Jurkat, Clone E6-1 (cell line): ENCODE measurements around the gene CTIF.

ENCODE experiments used
- DNase-seq: peaks from one replicate; pipeline ENCODE4 v3.0.0-alpha.2; 2011; ENCODE audit warnings: low read depth, low spot score
- H3K4me3 ChIP-seq: 2 replicates; pipeline ENCODE4 v1.5.1; 2011; ENCODE audit warnings: mild to moderate bottlenecking, low read length, control low read depth, moderate library complexity

CTIF gene

DNA sequence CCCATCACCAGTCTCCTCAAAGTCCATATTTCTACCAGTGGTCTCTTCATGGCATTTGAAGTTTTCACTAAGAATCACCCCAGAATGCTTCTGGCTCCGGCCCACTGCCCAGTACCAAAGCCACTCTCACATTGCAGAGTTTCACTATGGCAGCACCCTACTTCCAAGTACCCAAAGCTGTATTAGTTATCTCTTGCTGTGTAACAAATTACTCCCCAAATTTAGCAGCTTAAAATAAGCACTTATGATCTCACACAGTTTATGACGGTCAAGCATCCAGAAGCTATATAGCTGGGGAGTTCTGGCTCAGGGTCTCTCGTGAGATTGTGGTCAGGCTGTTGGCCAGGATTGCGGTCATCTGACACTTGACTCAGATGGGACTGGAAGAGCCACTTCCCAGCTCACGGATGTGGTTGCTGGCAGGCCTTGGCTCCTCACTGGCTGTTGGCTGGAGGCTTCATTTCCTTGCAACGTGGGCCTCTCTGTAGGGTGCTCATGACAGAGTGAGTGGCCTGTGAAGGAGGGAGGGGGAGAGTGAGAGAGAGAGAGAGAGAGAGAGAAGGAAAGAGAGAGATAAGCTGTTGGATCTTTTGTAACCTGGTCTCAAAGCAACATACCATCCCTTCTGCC is 189.5 kb downstream of the CTIF start:
- DNase-seq = no peak
- H3K4me3 ChIP-seq = no peak overlapping the region

DNA sequence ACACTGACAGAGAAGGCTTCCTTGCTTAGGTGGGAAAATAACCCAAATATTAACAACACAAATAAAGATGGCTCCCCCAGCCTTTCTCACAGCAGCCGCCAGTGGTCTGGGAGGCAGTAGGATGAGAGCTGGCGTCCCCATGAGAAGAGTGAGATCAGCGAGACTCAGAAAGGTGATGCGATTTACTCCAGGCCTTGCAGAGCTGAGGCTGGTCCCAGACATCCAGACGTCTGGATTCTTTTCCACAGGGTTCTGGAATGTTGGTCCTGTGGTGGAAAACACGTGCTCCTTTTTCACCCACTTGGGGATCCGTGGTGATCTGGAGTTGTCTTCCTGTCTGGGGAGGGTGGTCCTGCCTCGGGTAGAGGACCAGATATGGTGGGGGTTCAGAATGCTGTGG is 190.6 kb downstream of the CTIF start:
- no peak for DNase-seq

DNA sequence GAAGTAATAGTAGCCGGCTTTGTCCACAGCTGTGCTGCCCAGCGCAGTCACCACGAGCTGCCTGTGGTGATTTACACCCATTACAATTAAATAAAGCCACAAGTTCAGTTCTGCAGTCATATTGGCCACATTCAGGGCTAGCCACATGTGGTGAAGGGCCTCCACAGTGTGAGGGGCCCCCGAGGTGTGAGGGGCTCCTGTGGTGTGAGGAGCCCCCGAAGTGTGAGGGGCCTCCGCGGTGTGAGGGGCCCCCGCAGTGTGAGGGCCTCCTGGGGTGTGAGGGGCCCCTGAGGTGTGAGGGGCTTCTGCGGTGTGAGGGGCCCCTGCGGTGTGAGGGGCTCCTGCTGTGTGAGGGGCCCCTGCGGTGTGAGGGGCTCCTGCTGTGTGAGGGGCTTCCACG is 191.2 kb downstream of the CTIF start:
- no peak for DNase-seq
- H3K4me3 ChIP-seq = no peak overlapping the region

More for the DNA sequence above, 190.6 kb downstream of the CTIF start:
- H3K4me3 ChIP-seq = no peak overlapping the region

DNA sequence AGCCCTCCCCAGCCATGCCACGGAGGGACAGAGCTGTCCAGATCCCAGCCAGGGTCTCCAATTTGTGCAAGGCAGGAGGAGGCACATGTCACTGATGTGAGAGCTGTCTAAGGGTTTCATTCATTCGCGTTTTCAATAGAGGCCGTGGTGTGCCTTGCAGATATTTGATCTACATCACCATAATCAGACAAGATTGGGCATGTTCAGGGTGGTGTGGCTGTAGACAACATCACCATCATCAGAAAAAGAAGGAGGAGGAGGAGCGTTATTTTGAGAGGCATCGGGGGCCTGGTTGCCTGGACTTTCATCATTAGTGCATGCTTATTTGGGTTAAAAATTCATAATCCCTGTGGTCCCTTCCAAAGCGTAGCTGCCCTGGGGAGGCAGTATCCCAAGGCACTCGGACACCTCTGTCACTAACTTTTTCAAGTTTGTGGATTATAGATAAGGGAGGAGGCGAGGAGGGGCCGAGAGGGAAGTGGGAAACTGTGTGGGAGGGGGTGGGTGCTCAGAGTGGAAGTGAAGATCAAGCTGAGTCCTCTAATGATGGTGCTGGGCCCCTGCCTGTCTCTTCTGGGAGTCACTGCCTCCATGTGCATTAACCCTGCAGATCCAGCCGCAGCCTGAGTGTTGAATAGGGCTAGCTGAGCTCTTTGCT is 194.1 kb downstream of the CTIF start:
- DNase-seq = no peak

DNA sequence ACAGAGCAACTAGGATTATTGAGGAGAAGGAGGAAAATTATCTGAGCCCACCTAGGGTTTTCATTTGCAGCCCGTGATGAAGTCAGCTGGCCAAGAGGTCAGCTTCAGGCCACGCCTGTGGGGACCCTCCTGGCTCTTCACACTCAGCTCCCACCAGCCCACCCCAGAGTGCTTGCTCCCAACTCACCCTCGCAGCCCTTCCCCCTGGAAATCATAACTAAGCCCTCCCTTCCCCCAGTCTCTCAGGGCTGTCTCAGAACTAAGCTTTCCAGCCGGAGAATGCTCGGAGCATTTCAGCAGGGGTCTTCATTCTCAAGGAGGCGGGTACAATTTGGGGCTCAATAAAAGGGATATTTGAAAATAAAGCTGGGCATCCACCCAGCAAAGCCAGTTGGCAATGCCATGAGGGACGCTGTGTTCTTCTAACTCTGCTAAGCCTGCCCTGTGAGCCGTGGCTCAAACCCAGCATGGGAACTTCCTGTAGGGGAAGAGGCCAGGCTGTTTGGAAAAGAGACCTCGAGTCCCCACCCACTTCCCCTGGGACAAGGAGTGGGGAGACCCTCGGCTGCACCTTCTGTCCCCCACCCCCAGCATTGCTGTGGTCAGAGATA is 194.9 kb downstream of the CTIF start:
- no peak overlapping the region for H3K4me3 ChIP-seq
- DNase-seq = no peak

More for the DNA sequence above, 194.1 kb downstream of the CTIF start:
- H3K4me3 ChIP-seq = no peak overlapping the region

DNA sequence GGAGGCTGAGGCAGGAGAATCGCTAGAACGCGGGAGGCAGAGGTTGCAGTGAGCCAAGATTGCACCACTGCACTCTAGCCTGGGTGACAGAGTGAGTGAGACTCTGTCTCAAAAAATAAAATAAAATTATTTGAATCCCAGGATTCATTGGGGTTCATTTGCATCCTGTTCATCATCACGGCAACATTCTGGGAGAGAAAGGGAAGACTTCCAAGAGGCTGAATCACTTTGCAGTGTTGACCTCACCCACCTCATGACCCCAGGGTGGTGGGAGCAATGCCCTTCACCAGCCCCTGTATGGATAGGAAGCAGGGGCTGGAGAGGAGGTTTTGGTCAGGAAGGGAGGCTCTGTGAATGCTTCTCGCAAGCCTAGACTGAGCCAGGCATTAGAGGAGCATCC is 195.6 kb downstream of the CTIF start:
- DNase-seq = no peak
- H3K4me3 ChIP-seq = no peak overlapping the region

DNA sequence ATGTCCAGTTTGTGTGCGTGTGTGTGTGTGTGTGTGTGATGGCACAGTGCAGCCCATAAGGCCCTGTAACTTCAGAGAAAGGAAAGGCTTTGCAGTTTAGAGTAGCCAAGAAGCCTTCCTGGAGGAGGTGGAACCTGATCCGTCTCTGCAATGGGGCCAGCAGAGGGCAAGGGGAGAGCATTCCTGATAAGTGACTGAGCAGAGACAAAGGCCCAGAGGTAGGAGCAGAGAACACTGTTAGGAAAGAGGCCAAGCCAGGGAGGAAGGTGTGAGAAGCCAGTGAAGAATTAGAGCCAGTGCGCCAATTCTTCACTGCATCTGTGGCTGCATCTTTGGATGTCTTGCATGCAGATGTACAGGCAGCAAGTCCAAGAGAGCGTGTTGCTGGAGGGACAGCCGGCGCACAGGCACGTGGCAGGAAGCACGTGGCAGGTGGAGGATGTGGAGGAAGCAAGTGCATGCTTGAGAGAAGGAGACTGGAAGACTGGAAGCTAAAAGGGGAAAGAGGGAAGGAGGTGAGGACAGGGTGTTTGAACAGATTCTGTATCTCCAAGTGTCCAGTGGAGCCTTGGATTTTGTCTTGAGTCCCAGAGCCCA is 196.3 kb downstream of the CTIF start:
- H3K4me3 ChIP-seq = no peak overlapping the region
- DNase-seq = no peak

DNA sequence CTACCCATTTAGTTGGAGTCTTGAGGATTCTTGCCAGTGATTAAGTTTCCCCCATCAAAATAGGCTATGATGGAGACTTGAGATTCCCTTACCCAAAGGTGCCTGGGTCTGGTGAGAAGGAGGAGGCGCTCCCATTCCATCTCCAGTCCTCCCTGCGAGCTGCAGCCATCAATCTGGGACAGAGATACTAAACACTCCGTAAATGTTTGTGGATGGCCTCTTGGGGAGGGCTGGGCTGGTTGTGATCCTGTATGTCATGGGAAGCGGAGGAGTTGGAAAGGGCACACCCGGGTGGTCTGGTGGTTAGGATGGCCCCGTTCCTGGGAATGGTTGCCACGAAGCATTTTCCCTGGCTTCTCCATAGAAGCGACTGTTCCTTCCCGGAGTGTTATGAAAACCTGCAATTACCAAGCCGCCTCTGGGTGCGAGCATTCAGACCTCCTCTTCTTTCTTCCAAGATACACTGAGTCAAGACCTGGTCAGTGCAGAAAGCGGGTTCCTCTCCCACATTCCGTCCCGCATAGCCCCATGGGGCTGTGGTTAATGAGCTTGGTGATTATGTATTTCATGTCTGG is 196.9 kb downstream of the CTIF start:
- DNase-seq = no peak
- H3K4me3 ChIP-seq = no peak overlapping the region

DNA sequence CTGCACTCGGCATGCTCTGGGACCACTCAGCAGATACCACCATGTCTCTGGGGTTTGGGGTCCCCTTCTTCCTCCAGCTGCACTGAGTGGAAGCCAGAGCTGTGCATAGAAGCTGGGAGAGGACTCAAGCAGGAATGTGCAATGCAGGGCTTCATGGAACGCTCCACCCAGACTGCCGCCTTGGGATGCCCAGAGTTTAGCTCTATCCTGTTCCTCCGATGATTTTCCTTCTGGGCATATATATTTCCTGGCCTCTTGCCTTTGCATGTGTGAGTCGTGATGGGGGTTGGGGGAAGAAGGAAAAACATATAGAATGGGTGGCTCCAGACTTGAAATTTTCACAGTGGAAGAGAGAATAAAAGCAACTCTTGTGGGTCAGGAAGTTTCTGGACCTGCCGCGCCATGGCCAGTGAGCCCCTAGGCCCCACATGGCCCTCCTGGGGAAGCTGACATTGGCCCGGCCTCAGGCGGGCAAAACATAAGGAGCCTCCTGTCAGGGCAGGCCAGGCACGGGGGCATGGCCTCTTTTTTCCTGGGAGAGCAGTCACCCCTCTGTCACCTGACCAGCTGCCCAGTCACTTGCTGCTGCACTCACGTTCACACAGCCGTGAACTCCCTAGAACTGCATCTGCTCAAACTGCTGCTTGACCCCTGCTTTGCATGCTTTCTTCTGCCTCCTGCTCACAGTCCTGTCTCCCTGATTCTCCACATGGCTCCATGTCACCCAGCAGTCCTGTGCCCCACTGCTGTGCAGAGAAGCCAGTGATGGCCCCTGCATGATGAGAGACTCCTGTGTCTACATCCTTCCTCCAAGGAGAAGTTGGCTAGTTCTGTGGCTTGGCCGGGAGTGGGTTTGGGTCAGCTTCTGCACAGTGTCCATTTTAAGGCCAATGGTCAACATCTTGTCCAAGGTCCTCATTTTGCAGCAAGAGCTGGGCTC is 197.8 kb downstream of the CTIF start:
- no peak overlapping the region for H3K4me3 ChIP-seq
- DNase-seq = no peak

DNA sequence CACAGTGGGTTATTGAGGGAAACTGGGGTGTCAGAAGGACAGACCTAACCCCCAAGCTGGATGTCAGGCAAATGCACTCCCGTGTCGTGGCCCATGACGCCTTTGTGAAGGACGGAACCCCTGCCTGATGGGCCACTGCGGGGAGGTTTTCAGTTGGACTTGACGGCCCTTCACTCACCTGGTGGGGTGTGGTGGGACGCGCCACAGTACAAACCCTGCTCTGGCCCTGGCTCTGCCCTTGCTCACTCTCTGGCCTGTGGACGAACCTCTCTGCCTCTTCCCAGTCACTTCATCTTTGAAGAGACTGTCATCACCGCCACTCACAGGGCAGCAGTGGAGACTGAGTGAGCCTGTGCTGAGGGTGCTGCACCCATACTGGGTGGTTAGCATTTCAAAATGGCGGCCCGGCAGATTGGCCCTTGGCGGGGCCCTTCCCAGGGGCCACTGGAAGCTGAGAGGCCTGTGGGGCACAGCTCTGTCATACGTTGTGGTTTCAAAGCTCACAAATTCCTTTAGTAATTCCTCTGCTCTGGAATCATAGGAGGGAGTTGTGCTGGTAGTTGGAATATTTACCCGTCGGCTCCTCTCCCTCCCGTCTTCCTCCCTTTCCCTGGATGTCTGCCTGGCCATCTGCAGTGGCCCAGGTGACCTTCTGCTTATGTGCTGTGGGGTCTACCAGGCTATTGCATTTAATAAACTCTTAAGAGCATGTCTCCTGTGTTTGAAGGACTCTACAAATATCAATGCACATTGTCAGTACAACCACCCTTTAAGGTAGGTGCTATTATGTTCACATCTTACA is 200.6 kb downstream of the CTIF start:
- no peak overlapping the region for H3K4me3 ChIP-seq
- no peak for DNase-seq

DNA sequence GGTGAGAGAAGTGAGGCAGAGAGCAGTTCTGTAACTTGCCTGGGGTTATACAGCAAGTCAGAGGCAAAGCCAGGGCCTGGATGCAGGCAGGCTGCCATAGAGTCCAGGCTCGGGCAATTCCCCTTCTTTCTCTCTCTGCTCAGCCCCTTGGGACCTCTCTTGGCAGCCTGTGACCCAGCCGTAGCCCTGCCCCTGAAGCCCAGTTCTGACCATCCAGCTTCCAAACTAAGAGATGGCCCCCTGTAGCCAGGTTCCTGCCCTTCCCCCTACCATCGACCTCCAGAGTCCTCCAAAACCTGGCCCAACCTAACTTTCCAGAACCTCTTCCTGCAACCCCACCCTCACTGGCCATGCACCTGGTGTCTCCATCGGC is 201.2 kb downstream of the CTIF start:
- DNase-seq = no peak
- no peak overlapping the region for H3K4me3 ChIP-seq

DNA sequence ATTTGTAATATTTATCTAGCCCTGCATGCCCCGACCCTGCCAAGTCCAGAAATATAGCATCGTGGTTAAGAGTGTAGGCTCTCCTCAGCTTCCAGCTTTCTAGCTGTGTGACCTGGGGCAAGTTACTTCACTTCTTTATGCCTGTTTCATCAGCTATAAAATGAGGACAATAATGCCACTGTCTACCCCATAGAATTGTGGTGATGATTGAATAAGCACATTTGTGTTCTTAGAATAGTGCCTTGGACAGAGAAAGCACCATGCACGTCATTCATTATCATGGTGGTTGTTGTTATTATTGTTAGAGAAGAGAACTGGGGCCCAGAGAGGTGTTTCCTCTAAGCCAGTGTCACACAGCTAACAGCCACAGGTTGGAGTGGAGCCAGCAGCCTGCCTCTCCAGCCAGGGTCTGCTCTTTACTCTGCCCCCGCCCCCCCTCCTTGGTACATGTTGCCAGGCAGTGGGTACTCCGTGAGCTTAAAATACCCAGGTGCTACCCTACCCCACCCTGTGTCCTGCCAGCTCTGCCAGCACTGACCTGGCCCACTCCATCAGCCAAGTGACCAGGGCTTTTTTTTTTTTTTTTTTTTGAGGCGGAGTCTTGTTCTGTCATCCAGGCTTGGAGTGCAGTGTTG is 202.1 kb downstream of the CTIF start:
- no peak for DNase-seq
- H3K4me3 ChIP-seq = no peak overlapping the region

DNA sequence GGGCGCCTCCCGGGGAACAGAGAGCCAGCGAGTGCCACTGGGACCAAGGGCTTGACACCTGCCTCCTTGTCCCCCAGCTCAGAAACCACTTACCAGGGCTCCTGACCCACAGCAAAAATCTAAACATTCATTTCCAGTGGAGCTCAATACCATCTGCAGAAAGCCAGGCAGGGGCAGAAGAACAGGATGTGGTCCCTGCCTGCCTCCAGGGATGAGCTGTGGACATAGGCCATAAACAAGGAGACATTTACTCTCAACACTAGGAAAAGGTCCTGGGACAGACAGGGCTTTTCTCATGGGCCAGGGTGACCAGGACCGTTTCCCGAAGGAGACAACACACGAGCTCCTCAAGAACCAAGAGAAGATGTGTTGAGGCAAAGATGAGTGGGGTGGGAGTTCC is 203.0 kb downstream of the CTIF start:
- H3K4me3 ChIP-seq = no peak overlapping the region
- no peak for DNase-seq

DNA sequence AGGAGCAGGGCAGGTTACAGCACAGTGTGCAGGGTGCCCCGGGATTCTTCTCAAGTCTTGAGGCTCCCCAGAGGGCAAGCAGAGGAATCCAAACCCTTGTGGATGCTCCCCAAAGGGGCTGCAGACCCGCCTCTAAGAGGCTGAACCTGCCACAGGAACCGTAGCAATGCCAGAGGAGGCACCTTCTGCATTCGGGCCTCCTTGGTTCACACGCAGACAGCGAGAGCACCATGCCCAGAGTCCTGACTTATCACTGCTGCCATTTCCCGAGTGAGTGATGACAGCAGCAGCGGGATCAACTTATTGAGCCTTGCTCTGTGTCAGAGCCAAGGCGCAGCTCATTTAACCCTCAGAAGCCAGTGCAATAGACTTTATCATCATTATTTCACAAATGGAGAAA is 203.5 kb downstream of the CTIF start:
- no peak for DNase-seq
- no peak overlapping the region for H3K4me3 ChIP-seq

DNA sequence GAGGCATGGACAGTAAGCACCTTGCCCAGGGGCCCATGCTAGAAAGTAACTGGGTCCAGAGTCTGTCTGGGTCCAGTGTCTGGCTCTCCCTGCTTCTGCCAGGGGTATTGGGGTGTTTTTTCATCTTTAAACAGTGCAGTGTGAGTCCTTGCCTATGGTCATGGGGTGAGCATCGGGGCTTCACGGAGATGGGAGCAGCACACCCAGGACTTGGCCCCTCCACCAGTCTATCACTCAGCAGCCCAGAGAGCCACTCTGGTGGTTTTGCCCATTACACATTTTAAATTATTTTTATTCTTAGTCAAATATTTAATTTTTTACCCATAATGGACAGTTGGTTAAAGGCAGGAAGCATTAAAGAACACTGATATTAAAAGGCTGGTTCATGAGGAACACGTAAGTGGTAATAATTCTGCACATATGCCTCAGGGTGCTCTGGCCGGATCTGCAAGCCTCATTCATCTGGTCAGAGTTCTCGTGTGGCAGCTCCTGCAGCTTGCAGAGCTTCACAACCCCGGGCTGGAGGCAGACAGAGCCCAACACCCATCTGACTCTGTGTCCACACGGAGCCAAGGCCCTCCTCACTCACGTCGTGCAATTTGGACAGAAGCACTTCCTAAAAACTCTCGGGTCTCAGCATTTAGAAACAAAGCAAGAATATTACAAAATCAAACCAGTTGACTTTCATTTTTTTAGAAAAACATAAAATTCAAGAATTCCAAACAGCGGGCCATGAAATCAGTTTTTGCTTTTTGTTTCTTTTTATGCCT is 204.1 kb downstream of the CTIF start:
- no peak for DNase-seq
- no peak overlapping the region for H3K4me3 ChIP-seq

DNA sequence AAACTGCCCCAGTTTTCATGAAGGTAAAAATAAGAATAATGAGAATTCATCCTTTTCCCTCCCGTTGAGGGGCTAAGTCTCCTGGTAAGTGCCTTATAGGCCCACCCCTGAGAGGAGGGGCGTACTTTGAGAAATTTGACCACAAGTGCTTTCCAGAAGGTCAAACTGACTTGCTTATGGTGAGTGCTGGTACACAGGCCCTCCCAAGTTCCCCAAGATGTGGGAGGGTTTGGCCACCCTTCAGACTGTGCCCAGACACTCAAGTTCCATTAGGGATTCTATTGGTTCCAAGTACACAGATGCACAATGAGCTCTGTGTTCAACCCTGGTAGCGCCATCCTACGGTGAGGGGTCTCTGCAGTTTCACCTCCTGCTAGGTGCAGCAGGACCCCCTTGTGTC is 205.1 kb downstream of the CTIF start:
- DNase-seq = no peak
- H3K4me3 ChIP-seq = no peak overlapping the region

DNA sequence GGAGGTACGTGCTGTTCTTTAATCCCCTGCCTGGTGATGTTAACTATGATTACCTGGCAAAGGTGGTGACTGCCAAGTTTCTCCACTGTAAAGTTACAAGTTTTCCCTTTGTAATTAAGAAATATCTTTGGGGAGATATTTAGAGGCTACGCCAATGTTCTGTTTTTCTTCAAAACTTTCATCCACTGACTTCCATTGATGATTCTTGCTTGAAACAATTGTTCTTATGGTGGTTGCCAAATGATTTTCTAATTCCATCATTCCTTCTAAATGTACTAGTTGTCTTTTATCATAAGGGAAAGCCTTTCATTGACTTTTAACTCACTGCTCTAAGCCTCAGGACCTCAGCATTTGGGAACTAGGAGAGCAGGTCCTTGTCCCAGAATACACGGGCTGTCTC is 206.5 kb downstream of the CTIF start:
- no peak overlapping the region for H3K4me3 ChIP-seq
- no peak for DNase-seq
